Fibroblast of lung (primary cell): ENCODE data around the gene CYP27B1. TPM values are rescaled to one million over a fixed set of nuclear protein-coding genes. Genes with fewer than 3 reads are reported as not detected.

Experiments
- DNase-seq, 2 donors: peaks; one replicate each; pipeline versions ENCODE4 v3.0.0 to v3.0.0-alpha.2; 2010; ENCODE audit warnings: low read depth in 2 of 2
- H2AFZ ChIP-seq: 2 replicates; pipeline ENCODE4 v1.5.1; 2012; ENCODE audit warnings: low read length, control low read depth, inconsistent platforms
- H3K27ac ChIP-seq: 2 replicates; pipeline ENCODE4 v1.5.1; 2011; ENCODE audit warnings: low read length, control low read depth; ENCODE audit not compliant: insufficient read depth
- H3K27me3 ChIP-seq: 2 replicates; pipeline ENCODE4 v1.5.1; 2011; ENCODE audit warnings: mild to moderate bottlenecking, low read length; ENCODE audit not compliant: control insufficient read depth, insufficient read depth
- H3K36me3 ChIP-seq: 2 replicates; pipeline ENCODE4 v1.5.1; 2011; ENCODE audit warnings: low read length; ENCODE audit not compliant: control insufficient read depth, insufficient read depth
- H3K4me1 ChIP-seq: 2 replicates; pipeline ENCODE4 v1.5.1; 2011; ENCODE audit warnings: low read length; ENCODE audit not compliant: control insufficient read depth, insufficient read depth; ENCODE audit errors: extremely low read depth
- H3K4me2 ChIP-seq: 2 replicates; pipeline ENCODE4 v1.5.1; 2011; ENCODE audit warnings: low read length, control low read depth; ENCODE audit not compliant: insufficient read depth; ENCODE audit errors: extremely low read depth
- H3K4me3 ChIP-seq, 4 experiments: fragments of 200-600 bp in 1 of 4; sonication (generic) in 1 of 4; replicated peaks in 1 of 4; 2 replicates each; pipeline ENCODE4 v1.5.1; 2011 to 2016; ENCODE audit warnings: low read length in 4 of 4, low read depth in 3 of 4, mild to moderate bottlenecking in 3 of 4, control low read depth in 2 of 4, inconsistent platforms in 1 of 4, mixed read lengths in 1 of 4; ENCODE audit not compliant: insufficient read depth in 1 of 4; ENCODE audit errors: control extremely low read depth in 1 of 4
- H3K79me2 ChIP-seq: 2 replicates; pipeline ENCODE4 v1.5.1; 2012; ENCODE audit warnings: mild to moderate bottlenecking, low read length, inconsistent platforms; ENCODE audit not compliant: control insufficient read depth, insufficient read depth
- H3K9ac ChIP-seq: 2 replicates; pipeline ENCODE4 v1.5.1; 2011; ENCODE audit warnings: mild to moderate bottlenecking, low read length, control low read depth; ENCODE audit not compliant: insufficient read depth
- H3K9me3 ChIP-seq: 2 replicates; pipeline ENCODE4 v1.5.1; 2012; ENCODE audit warnings: low read depth, low read length; ENCODE audit not compliant: control insufficient read depth, insufficient read depth
- H4K20me1 ChIP-seq: 2 replicates; pipeline ENCODE4 v1.5.1; 2011; ENCODE audit warnings: low read length; ENCODE audit not compliant: control insufficient read depth, insufficient read depth; ENCODE audit errors: extremely low read depth
- CTCF ChIP-seq, 2 donors: IDR thresholded peaks in 1 of 2; conservative IDR thresholded peaks in 1 of 2; 1 replicate in 1 of 2; 2 replicates in 1 of 2; pipeline ENCODE4 v1.5.1; 2011 to 2012; ENCODE audit warnings: low read length in 2 of 2, control low read depth in 1 of 2, inconsistent platforms in 1 of 2, low read depth in 1 of 2, mild to moderate bottlenecking in 1 of 2
- EZH2 ChIP-seq: IDR thresholded peaks from 2 replicates; pipeline ENCODE4 v1.5.1; 2012; ENCODE audit warnings: low read length, control low read depth, mild to moderate bottlenecking; ENCODE audit errors: missing control alignments
- polyA plus RNA-seq, 2 donors: library from polyadenylated mRNA; depleted of rRNA in 1 of 2; stranded (reverse) in 1 of 2; unstranded in 1 of 2; fragments of >200 nt; gene quantifications; 2 replicates each; pipeline ENCODE4 v1.2.1, GENCODE V29; 2011 to 2012; ENCODE audit warnings: missing spikeins in 1 of 2
- total RNA-seq: library from RNA; depleted of rRNA; stranded (reverse); fragments of >200 nt; gene quantifications from 2 replicates; pipeline ENCODE4 v1.2.1, GENCODE V29; 2014

Gene CYP27B1
- total and polyA plus RNA-seq, 2 donors (not counting 1 experiment from before 2014, with no cell fraction given), result 0.17 to 0.26 TPM

GRCh38 chr12:57741844-57742738 lies 24.8 kb downstream of the CYP27B1 start:
- H3K27me3 ChIP-seq, result peaks cover 39% of the 10 kb centered on the region
- peaks cover 2% of the 10 kb centered on the region for H3K4me1 ChIP-seq
- TF ChIP-seq CTCF (conservative IDR thresholded peaks at IDR 0.05 in 1 of 2, IDR thresholded peaks at IDR 0.05 in 1 of 2; ENCODE audit: low read depth in 1 of 2, low read length in 2 of 2) (no peak), EZH2 (no peak)
- H3K4me3 ChIP-seq, result no peak overlapping the region
- H3K79me2 ChIP-seq, result peaks cover 2% of the 10 kb centered on the region
- H3K4me2 ChIP-seq, result no peak overlapping the region
- H4K20me1 ChIP-seq, result no peaks in the 10 kb centered on the region
- H3K9ac ChIP-seq, result no peak overlapping the region
- peaks cover 5% of the 10 kb centered on the region for H3K36me3 ChIP-seq
- no peak overlapping the region for H3K27ac ChIP-seq
- DNase-seq, result no peak
- no peak overlapping the region for H2AFZ ChIP-seq
- no peaks in the 10 kb centered on the region for H3K9me3 ChIP-seq

DNA sequence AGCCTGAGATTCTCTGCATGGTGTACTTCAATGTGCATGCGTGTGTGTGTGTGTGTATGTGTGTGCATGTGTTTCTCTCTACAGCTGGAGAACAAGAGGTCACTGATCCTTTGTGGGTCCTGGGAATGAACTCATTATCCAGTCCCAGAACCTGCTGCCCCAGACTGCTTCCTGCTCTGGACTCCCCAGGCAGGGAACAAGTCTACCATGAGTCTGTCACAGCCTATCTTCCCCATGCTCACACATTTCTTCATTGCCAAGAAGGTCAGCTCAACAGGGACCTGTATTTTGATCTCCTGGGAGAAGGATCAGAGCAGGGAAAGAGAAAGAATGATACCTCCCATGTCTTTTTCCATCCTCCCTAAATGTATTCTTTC lies 25.5 kb downstream of the CYP27B1 start:
- H3K36me3 ChIP-seq, result peaks cover 2% of the 10 kb centered on the region
- H3K4me1 ChIP-seq, result peaks cover 2% of the 10 kb centered on the region
- H3K27ac ChIP-seq, result no peak overlapping the region
- H3K79me2 ChIP-seq, result peaks cover 2% of the 10 kb centered on the region
- peaks cover 46% of the 10 kb centered on the region for H3K27me3 ChIP-seq
- H4K20me1 ChIP-seq, result no peaks in the 10 kb centered on the region
- TF ChIP-seq EZH2 (no peak), CTCF (conservative IDR thresholded peaks at IDR 0.05 in 1 of 2, IDR thresholded peaks at IDR 0.05 in 1 of 2; ENCODE audit: low read depth in 1 of 2, low read length in 2 of 2) (no peak)
- H3K9me3 ChIP-seq, result no peaks in the 10 kb centered on the region
- no peak for DNase-seq
- no peak overlapping the region for H3K4me3 ChIP-seq
- H2AFZ ChIP-seq, result no peak overlapping the region
- no peak overlapping the region for H3K9ac ChIP-seq
- H3K4me2 ChIP-seq, result no peak overlapping the region

GRCh38 chr12:57740656-57741412 lies 26.0 kb downstream of the CYP27B1 start:
- DNase-seq, result no peak
- no peak overlapping the region for H3K4me3 ChIP-seq
- no peak overlapping the region for H3K4me2 ChIP-seq
- no peaks in the 10 kb centered on the region for H3K9me3 ChIP-seq
- peaks cover 2% of the 10 kb centered on the region for H3K4me1 ChIP-seq
- H3K36me3 ChIP-seq, result no peaks in the 10 kb centered on the region
- H4K20me1 ChIP-seq, result no peaks in the 10 kb centered on the region
- TF ChIP-seq EZH2 (no peak), CTCF (conservative IDR thresholded peaks at IDR 0.05 in 1 of 2, IDR thresholded peaks at IDR 0.05 in 1 of 2; ENCODE audit: low read depth in 1 of 2, low read length in 2 of 2) (no peak)
- H3K9ac ChIP-seq, result no peak overlapping the region
- H3K27me3 ChIP-seq, result peaks cover 51% of the 10 kb centered on the region
- H2AFZ ChIP-seq, result no peak overlapping the region
- H3K27ac ChIP-seq, result no peak overlapping the region
- H3K79me2 ChIP-seq, result peaks cover 2% of the 10 kb centered on the region
